ENCODE data around the gene CBLB.
"Not testable (repeated sequence)": the region's sequence is repeated elsewhere in the genome, so short reads cannot be mapped to it uniquely, and the experiment has no call there.

Gene CBLB

DNA sequence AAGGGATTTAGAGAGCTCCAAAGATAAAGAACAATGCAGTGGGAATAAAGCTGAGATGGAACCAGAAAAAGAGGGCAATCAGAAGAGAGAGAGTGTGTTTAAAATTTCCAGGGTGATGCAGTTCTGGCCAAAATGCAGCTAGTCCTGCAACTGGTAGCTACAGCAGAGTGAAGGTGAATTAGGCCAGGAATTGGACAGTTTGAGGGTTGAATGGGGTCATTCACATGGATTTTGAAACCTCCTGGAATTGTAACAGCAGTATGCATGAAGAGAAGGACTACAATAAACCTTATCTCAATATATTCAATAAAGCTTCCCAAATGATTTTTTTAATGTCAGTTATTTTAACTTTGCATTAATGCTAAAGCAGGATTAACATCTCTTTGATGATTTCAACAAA lies 85.2 kb downstream of the CBLB start:
- DNase-seq, result no peak

GRCh38 chr3:105781871-105782270 lies 86.9 kb downstream of the CBLB start:
- DNase-seq, result no peak

DNA sequence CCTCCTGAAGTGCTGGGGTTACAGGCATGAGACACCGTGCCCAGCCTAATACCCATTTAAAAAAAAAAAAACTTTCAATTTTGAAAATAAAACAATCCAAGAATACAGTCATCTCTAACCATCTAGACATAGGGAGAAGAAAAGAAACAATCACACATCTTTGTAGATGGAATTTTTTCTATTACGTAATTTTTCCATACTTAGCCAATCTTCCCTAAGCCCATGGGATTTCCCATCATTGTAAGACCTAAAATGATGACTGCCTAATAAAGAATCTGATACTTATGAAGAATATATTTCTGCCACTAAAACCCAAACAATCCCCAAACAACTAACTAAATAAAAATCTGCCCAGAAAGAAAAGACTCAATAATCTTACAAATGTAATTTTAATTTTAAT lies 88.7 kb downstream of the CBLB start:
- DNase-seq, result no peak

DNA sequence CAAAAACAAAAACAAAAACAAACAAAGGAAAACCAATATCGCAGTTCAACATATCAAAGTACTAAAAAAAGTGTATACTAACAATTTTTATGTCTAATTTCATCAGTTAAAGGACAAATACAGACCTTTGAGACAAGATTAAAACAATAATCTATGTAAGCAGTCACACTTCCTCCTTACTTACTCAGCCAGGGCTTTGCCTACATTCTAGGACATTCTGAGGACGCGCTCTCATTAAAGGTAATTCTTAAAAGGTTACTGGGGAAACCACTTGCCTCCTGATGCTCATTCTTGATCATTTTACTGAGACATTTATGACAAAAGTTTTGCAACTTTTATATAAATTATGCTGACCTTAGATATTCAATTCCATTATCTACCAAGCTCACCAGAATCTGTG lies 93.4 kb downstream of the CBLB start:
- no peak for DNase-seq

- no peak for DNase-seq
These were observed 94.2 kb downstream of the CBLB start for GRCh38 chr3:105774444-105775180.

DNA sequence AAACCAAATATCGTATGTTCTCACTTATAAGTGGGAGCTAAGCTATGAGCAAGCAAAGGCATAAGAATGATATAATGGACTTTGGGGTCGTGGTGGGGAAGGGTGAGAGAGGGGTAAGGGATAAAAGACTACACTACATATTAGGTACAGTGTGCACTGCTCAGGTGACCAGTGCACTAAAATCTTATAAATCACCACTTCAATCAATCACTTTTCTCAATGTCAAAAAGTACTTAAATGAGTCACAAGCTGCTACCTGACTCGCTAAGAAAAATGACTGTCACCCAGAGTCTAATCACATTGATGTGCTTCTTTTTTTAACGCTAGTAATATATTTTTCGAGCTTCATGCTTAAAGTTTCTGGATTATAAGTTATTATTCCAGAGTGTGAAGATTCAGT lies 95.5 kb downstream of the CBLB start:
- DNase-seq, result no peak

DNA sequence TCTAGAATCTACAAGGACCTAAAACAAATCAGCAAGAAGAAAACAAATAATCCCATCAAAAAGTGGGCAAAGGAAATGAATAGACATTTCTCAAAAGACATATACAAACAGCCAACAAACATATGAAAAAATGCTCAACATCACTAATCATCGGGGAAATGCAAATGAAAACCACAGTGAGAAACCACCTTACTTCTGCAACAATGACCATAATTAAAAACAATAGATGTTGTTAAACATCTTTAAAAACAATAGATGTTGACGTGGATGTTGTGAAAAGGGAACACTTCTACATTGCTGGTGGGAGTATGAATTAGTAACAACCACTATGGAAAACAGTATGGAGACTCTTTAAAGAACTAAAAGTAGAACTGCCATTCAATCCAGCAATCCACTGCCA lies 96.2 kb downstream of the CBLB start:
- DNase-seq, result no peak

- no peak for DNase-seq
These were observed 97.4 kb downstream of the CBLB start for GRCh38 chr3:105771392-105771791.

DNA sequence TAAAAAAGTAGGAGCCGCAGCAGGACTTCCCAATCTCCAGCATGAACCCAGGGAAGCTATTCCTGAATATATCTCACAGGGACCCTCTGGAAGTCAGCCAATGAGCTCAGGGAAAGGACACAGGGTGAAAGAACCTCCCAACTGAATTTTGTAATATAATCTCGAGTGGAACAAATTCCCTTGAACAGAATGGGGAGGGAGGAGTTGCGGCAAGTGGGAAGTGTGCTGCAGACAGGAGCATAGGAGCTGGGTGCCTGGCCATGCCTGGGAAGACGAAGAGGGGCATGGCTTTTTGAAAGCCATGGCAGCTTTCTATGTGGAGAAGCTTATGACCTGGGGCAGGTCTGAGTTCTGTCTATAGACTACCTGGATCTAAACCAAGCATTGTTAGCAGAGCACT lies 98.4 kb downstream of the CBLB start:
- no peak for DNase-seq

DNA sequence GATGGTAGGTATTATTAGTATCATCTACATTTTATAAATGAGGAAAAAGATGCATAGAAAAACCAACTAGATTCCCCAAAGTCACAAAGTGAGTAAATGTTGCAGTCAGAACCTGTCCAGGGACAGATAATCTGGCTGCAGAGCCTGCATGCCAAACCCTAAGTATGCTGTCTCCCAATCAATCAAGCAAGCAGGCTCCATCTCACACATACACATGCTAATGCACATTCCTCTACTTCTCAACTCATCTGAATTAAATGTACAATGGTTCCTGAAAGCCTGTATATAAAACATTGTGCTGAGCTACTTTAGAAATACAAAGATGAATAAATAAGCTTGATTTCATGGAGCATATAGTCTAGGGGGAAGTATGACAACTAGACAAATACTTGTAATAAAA lies 101.0 kb downstream of the CBLB start:
- DNase-seq, result no peak

DNA sequence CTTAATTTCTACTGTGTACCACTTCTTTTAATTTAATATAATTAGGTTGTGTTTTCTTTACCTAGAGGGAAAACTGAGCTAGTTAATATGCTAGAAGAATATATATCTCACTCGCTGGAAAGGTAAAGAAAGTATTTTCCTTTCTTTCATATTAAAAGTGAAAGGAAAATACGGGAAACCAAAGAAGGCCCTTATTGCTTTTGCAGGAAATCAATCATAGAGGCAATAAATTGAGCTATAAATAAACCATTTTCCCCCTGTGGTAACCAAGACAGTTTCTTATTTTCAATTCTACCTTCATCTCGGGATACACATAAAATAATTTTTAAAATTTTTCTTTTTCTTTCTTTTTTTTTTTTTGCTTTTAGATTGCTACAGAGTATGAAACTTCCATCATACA lies 101.6 kb downstream of the CBLB start:
- DNase-seq, result no peak

- DNase-seq, result no peak
These were observed 103.5 kb downstream of the CBLB start for GRCh38 chr3:105765308-105765639.

DNA sequence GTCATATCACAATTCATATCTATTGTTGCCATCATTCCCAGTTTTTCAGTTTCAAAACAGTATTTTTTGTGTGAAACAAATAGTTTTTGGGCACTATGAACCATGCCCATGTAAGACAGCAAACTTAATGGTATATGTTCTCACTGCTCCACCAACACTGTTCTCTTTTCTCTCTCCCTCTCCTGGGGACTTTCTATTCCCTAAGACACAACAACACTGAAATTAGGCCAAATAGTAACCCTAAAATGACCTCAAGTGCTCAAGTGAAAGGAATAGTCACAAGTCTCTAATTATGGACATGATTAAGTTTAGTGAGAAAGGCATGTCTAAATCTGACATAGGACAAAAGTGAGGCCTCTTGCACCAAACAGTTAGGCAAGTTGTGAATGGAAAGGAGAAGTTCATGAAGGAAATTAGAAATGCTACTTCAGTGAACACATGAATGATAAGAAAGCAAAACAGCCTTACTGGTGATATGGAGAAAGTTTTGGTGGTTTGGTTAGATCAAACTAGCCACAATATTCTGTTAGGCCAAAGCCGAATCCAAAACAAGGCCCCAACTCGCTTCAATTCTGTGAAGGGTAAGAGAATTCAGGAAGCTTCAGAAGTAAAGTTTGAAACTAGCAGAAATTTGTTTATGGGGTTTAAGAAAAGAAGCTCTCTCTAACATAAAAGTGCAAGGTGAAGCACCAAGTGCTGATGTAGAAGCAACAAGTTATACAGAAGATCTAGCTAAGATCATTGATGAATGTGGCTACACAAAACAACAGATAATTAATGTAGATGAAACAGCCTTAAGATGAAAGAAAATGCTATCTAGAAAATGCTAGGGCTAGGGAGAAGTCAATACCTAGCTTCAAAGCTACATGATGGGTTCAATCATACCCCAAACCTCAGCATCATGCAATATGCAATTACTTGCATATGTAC lies 104.2 kb downstream of the CBLB start:
- no peak for DNase-seq

DNA sequence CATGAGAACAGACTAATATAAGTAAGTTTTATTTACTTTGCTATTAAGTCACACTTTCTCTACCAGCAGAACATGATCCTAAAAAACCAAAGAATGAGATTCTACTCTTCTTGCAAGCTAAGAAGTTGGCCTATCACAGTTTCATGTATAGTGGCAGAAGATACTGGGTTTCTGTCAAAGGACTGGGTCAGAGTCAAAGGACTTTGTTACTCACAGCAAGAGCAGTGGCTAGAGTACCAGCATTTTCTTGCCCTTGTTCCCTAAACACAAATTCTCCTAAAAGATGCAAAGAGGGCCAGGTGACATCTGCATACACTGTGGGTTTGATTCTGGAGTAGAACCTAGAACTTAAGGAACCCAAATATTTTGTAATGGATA lies 105.2 kb downstream of the CBLB start:
- DNase-seq, result no peak

GRCh38 chr3:105762749-105763658 lies 105.8 kb downstream of the CBLB start:
- no peak for DNase-seq

GRCh38 chr3:105762214-105762613 lies 106.6 kb downstream of the CBLB start:
- not testable (repeated sequence) for DNase-seq

DNA sequence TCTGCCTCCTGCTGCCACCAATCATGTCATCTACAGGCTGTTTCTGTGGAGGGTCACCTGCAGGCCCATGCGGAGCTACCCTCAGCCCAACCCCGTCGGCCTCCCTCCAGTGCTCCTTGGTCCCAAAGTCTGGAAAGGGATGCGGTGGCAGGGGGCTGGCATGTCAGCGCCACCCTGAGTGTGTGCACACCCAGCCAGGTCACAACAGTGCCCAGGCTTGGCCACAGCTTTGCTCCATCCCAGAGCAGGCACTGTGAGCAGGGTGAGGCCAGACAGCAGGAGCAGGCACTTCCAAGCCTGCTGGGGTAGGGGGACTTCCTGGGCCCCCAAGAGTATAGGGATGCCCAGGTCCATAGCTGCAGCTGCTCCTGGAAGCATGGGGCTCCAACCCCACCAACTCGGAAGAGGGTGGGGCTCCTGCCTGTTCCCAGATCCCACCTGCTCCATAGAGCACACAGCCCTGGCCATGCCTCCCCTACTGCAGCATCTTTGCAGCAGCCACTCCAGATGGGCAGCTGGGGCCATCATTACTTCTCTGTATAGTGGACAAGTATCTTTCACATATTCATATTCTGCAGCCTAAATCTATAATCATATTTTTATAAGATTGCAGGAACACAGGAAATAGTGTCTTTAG lies 109.3 kb downstream of the CBLB start:
- no peak for DNase-seq

GRCh38 chr3:105758451-105758850 lies 110.4 kb downstream of the CBLB start:
- DNase-seq, result no peak

DNA sequence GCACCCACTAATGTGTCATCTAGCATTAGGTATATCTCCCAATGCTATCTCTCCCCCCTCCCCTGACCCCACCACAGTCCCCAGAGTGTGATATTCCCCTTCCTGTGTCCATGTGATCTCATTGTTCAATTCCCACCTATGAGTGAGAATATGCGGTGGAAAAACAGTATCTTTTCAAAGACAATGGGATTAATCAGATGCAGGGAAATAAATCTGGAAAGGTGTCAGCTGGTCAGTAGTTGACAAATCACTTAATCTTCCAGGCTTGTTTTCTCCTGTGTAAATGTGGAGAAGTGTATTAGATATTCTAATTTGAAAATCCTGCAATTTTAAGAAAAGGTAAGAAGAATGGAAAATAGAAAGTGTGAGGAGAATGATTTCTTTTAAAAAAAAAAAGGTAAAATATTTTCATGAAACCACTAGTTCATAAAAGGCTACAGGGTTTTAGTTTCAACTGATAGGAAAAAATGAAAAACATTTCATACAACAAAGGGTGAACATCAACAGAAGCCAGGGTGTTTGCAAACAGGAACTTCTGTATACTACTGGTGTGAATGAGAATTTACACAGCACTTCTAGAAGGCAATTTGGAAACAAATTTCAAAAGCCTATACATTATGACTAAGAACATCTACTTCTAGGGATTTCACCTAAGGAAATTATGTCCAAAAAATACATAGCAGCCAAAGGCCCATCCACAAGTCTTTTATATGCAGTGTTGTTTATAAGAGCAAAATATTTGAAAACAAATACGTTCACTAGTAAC lies 113.5 kb downstream of the CBLB start:
- DNase-seq, result no peak

GRCh38 chr3:105752791-105753415 lies 115.9 kb downstream of the CBLB start:
- no peak for DNase-seq

DNA sequence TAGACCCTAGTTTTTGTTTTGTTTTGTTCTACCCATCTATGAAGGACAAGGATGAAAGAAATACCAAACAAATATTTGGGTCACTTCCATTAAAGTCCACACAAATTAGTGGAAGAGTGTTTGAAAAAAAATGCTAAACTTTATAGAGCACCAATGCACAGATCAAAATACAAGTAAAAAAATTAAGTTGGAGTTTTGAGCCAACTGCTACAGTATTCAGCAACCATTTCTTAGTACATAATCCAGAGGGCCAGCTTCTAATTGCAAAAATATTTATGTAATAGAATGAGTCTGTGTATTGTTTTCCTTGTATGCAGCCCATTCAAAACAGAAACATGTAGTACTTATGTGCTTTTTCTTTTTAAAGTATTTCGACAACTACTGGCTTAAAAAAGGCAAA lies 121.1 kb downstream of the CBLB start:
- DNase-seq, result no peak

Data from NCI-H2107 (cell line).